Stimulated activated CD8-positive, alpha-beta memory T cell treated with anti-CD3 and anti-CD28 coated beads, Interleukin-4, amount 100 ng/mL, for 48 hours (primary cell): ENCODE measurements around the gene NFATC3.
A peak's percentile ranks its signal among the peaks of the same experiment; 100 is the strongest.

ENCODE experiments used
- DNase-seq: peaks from one replicate; pipeline ENCODE4 v3.0.0-alpha.2; 2020

Gene NFATC3

GRCh38 chr16:68190736-68191510 lies 105.8 kb downstream of the NFATC3 start:
- no peak for DNase-seq

GRCh38 chr16:68194251-68194650 lies 109.1 kb downstream of the NFATC3 start:
- DNase-seq = no peak

- DNase-seq = no peak
Observed at GRCh38 chr16:68197250-68197649, 112.1 kb downstream of the NFATC3 start.

- DNase-seq = no peak
Observed at GRCh38 chr16:68200088-68200783, 115.1 kb downstream of the NFATC3 start.

GRCh38 chr16:68202091-68202519 lies 116.9 kb downstream of the NFATC3 start:
- DNase-seq = no peak

GRCh38 chr16:68206245-68206644 lies 121.1 kb downstream of the NFATC3 start:
- no peak for DNase-seq

- DNase-seq = no peak
Observed at GRCh38 chr16:68214726-68215125, 129.6 kb downstream of the NFATC3 start.

- no peak for DNase-seq
Observed at GRCh38 chr16:68215302-68215701, 130.1 kb downstream of the NFATC3 start.

- no peak for DNase-seq
Observed at GRCh38 chr16:68216240-68216639, 131.1 kb downstream of the NFATC3 start.

GRCh38 chr16:68217506-68217905 lies 132.3 kb downstream of the NFATC3 start:
- no peak for DNase-seq

- no peak for DNase-seq
Observed at GRCh38 chr16:68219725-68220351, 134.7 kb downstream of the NFATC3 start.

GRCh38 chr16:68223072-68223471 lies 137.9 kb downstream of the NFATC3 start:
- DNase-seq = no peak

- no peak for DNase-seq
Observed at GRCh38 chr16:68226116-68226515, 140.9 kb downstream of the NFATC3 start.

GRCh38 chr16:68227183-68227793 lies 142.1 kb downstream of the NFATC3 start:
- DNase-seq = no peak

- DNase-seq = no peak
Observed at GRCh38 chr16:68227850-68228553, 142.8 kb downstream of the NFATC3 start.

GRCh38 chr16:68228652-68229051 lies 143.5 kb downstream of the NFATC3 start:
- no peak for DNase-seq

GRCh38 chr16:68229431-68230175 lies 144.4 kb downstream of the NFATC3 start:
- peak; percentile 63 for DNase-seq

- no peak for DNase-seq
Observed at GRCh38 chr16:68230176-68230571, 145.0 kb downstream of the NFATC3 start.

GRCh38 chr16:68230956-68231355 lies 145.8 kb downstream of the NFATC3 start:
- DNase-seq = no peak

GRCh38 chr16:68231384-68232136 lies 146.4 kb downstream of the NFATC3 start:
- DNase-seq = no peak

- no peak for DNase-seq
Observed at GRCh38 chr16:68232335-68232734, 147.2 kb downstream of the NFATC3 start.
